Measurements from ENCODE around the gene CA4.
"Not testable (repeated sequence)": the region's sequence is repeated elsewhere in the genome, so short reads cannot be mapped to it uniquely, and the experiment has no call there.

DNA sequence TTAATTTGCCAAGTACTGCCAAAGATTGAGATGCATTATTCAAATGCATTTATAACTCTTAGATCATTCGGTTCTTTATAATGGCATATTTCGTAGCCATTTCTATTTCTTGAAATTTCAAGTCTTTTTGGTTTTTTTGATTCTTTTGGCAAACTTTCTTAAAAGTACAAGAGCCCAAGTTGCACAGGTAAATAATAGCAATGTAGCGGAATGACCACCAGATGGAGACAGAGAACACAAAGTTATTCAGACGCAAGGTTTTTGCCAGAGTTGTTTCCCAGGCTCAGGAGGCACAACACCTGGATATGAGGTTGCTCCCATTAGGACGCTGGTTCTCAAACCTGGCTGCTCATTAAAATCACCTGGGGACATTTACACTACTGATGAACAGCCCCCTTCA, 38.1 kb upstream of the CA4 start:
- TF ChIP-seq, protein P1, sequence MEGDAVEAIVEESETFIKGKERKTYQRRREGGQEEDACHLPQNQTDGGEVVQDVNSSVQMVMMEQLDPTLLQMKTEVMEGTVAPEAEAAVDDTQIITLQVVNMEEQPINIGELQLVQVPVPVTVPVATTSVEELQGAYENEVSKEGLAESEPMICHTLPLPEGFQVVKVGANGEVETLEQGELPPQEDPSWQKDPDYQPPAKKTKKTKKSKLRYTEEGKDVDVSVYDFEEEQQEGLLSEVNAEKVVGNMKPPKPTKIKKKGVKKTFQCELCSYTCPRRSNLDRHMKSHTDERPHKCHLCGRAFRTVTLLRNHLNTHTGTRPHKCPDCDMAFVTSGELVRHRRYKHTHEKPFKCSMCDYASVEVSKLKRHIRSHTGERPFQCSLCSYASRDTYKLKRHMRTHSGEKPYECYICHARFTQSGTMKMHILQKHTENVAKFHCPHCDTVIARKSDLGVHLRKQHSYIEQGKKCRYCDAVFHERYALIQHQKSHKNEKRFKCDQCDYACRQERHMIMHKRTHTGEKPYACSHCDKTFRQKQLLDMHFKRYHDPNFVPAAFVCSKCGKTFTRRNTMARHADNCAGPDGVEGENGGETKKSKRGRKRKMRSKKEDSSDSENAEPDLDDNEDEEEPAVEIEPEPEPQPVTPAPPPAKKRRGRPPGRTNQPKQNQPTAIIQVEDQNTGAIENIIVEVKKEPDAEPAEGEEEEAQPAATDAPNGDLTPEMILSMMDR (IDR thresholded peaks at IDR 0.05; ENCODE audit: poor library complexity, severe bottlenecking): not testable (repeated sequence)
- TF ChIP-seq EP300 (conservative IDR thresholded peaks at IDR 0.05; ENCODE audit: poor library complexity, severe bottlenecking): not testable (repeated sequence)
